ENCODE data around the gene NCAPH2.

The NCAPH2 gene

DNA sequence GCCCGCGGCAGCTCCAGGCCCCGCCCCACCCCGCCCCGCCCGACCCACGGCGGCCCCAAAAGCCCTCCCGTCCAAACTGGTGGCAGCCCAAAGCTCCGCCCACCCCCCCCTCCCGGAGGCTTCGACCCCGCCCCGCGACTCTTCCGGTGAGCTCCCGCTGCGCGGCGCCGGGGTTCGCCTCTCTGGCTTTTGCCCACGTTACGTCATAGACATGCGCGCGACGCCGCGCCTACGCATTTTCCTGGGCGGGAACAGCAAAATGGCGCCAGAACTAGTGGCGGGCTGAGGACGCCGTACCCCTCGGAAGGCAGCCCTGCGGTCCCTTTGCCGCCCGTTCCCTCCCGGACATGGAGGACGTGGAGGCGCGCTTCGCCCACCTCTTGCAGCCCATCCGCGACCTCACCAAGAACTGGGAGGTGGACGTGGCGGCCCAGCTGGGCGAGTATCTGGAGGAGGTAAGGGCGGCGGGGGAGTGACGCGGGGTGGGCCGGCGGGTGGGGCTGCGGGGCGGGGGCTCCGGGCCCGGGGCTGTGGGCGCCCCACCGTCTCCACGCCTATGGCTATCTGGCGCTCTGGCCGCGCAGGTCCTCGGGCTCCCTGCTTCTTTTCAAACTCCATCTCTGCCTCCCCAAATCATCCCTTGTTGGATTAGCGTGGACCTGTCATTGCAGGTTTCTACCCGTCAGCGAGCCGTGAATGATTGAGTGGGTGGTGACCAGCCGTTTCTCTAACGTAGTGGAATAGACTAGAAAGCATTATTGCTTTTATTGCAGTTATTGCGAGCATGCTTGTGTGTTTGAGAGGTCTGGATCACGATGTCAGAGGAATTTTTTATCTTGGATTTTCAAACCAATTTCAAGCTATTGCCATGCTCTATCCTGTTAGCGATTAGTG, at the start of gene NCAPH2:
TSS of gene NCAPH2 (plus strand) at position 234 of the 894 bp plus-strand sequence. CDS start at position 348, 114 bp downstream.
- DNase-seq (ENCODE audit: low read depth), result peak; percentile 97

DNA sequence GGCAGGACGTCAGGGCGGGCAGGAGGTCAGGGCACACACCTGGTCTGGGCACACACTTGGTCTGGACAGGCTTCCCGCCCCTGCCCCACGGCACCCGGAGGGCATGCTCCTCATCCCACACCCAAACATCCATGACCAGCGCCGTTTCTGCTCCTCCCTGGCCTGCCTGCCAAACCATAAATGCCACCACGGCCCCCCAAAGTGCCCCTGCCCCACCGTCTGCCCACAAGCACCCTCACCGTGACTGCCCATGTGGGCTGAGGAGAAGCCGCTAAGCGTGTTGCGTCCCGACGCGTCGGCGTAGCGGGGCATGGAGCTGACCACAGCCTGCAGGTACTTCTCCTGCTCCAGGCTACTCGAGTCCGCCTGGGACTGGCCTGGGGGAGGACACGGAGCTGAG, 49.0 kb upstream of the NCAPH2 start:
- no peak for DNase-seq (ENCODE audit: low read depth)

DNA sequence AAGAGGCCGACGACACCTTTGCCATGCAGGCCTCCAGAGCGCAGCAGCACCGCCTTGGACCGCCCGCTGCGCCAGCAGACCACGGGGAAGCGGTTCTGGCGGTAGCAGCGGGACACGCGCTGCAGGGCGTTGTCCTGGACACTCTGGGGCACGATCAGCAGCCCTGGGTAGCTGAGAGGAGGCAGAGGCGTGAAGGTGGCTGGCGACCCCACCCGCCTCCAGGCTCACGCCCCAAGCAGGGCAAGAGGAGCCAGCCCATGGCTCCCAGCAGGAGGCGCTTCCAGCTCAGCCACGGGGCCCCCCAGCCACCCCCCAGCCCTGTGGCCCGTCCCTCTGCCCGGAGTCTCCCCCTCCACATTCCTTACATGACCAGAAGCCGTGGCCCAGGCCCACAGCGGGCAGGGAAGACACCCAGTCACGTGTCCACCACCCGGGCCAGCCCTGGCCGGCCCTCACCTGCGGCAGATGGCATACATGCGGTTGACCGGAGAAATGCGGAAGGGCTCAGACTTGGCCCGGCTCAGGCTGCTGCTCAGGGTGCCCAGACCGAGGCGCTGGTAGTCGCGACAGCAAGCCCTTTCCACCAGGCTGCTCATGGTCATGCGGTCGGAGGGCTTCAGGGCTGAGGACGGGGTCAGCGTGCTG, 48.4 kb upstream of the NCAPH2 start:
- no peak for DNase-seq (ENCODE audit: low read depth)

DNA sequence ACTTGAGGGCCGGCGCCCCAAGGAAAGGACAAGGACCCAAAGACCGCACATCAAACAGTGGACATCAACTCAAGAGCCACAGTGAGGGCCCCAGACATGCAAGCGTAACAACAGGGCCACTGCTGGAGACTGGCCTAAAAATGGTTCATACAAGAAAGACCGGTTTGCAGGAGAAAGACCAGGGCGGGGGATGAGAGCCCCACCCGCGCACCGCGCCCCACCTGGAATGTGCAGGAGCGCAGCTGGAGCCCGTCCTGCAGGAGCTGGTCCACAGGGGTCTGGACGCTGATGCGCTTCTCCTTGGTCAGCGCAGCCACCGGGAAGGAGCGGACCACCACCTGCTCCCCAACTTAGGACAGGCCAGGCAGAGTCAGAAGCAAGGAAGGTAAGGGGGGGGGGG, 47.1 kb upstream of the NCAPH2 start:
- DNase-seq (ENCODE audit: low read depth), result no peak

DNA sequence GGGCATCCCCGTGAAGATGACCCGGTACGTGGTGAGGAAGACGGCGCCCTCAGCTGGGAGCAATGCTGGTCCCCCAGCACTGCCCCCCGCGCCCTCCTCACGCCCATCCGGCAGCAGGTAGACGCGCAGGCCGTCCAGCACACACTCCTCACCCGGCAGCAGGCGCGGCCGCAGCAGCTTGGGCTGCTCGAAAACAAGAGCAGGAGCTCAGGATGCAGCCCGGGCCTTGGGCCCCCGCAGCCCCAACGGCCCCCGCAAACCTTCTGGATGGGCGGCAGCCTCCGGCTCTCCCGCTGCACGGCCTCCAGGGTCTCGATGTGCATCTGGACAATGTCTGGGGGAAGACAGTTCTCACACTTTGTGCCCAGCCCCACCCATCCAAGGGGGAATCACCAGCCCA, 46.5 kb upstream of the NCAPH2 start:
- DNase-seq (ENCODE audit: low read depth), result no peak

DNA sequence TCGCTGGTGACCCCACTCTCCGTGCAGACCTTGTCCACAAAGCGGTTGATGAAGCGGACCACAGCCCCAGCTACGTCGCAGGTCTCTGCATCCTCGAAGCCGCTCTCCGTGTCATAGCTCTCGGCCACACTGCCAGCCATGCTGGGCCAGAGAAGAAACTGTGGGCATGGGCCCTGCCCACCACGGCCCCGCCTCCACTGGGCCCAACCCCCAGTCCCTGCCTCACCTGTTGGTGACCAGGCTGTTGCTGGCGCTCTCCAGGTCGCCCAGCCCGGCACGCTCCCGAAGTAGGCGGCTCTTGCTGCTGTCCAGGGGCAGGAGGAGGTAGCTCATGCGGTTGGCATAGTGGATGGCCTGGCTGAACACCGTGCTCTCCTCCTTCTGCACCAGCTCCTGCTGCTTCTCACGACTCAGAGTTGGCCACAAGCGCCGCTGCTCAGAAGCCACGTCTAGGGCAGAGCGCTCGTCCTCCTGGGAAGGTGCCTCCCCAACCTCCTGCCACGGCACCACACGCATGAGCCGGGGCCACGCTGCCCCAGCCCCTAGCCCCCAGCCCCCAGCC, 46.0 kb upstream of the NCAPH2 start:
- DNase-seq (ENCODE audit: low read depth), result no peak

DNA sequence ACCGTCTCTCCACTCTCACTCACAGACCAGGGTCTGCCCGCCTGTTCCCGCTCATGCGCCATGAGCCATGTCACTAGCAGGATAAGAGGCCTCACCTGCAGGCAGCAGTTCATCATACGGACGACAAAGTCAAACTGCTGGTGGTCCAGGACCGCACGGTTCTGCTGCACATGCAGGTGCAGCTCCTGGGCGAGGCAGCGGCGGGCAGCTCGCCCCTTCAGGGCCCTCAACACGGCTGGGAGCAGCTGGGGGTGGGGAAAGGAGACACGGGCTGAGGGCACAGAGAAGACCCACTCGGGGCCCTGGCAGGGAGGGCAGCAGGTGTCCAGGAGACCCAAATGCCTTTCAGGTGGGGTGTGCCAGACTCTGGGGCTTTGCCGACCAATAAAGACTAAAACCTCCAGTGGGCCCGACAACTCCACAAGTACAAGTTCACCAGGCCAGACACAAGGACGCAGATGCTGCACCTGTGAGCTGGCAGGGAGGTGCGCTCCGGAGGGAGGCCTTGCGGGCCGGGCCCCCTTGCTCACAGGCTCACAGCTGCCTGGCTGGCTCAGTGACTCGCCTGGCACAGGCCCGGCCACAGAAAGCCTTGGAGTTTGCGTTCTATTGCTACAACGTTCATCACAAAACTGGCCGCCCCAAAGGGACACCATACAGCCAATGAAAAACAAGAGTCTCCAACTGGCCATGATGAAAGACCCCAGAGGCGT, 44.7 kb upstream of the NCAPH2 start:
- DNase-seq (ENCODE audit: low read depth), result no peak

DNA sequence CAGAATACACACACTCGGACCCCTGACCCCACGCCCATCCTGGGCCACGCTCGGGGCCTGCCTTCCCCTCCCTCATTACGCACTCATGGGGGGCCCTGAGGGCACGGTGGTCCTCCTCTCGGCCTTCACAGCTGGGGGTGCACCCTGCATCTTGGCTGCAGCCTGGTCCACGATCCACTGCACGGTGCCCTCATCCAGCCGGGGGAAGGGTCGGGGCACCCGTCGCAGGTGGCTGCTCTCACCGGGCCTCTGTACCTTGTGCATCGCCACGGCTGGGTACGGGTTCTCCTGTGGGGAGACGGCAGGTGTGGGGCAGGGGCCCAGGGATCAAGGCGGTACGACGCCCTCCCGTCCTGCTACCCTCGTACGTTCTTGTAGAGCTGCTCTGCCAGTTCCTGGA, 43.6 kb upstream of the NCAPH2 start:
- no peak for DNase-seq (ENCODE audit: low read depth)

DNA sequence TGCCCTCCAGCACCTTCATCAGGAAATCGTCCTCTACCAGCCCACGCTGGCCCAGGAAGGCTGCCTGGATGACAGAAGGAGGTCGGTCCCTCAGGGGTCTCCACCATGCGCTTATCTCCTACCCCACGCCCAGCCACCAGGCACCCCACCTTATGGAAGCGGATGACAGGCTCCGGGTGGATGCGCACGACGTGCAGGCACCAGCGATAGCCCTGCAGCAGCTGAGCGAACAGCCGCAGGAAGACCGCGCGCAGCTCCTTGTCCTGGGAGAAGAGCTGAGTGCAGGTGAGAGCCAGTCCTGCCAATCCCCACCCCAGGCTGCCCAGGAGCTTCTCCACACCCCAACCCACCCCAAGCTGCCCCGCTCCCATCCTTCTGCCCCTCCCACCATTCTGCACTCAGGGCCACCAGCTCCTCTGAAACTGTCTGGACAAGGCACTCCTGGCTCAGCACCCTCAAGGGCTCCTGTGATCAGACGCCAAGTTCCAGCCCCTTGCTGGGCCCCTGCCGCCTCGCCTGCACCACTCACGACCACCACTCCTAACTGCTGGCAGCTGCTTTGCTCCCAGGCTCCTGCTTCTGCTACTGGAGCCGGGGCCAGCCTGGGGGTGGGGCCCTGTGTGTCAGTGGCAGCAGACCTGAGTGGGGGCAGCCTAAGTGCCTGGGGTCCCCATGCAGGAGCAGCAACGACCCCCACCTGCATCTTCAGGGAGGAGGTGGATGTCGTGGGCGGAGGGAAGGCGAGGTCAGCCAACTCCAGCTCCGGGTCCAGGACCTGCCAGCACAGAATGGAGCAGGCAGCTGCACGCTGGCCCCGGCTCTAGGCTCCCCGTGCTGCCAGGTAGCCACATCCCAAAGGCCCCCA, 42.7 kb upstream of the NCAPH2 start:
- no peak for DNase-seq (ENCODE audit: low read depth)

DNA sequence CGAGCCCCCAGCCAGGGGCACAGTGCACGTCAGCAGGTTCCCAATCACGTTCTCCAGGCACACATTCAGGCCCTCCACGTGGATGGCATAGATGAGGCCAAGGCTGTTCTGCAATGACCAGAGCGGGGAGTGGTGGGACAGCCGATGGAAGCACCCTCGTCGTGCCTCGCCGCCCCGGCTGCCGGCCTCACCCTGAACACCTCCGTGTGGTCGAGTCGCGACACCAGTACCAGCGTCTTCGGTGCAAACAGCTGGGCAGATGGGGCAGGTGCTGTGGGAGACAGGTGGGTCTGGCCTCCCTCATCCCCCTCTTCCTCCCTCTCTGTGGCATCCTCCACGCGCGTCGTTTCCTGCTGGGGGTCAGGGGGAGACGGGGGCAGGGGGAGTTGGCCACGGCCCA, 40.7 kb upstream of the NCAPH2 start:
- no peak for DNase-seq (ENCODE audit: low read depth)

DNA sequence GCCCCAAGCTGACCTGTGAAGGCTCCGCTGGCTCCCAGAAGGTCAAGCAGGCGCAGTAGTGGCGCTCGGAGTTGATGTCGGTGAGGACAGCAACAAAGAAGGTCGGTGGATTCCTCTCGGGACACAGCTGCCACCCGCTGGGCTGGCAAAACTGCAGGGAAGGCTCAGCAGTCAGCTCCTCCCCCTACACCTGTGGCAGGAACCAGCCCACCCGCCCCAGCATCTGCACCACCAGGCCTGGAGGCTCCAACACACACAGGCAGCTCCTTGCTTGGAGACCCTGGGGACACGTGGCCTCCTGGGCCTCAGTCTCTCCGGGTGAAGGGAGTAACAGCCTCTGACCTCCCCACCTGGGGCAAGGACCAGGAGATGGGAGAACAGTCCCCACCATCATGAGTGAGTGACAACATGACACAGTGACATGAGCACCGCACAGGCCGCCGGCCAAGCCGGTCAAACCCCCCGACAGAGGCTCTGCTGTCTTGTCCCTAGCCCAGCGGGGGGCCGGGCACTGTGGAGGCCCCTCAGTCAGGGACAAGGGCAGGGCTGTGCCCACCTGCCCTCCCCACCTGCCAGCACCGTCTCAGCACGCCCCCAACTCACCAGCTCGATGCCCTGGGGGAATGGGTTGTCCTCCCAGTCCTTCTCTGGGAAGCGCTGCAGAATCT, 40.1 kb upstream of the NCAPH2 start:
- DNase-seq (ENCODE audit: low read depth), result no peak

DNA sequence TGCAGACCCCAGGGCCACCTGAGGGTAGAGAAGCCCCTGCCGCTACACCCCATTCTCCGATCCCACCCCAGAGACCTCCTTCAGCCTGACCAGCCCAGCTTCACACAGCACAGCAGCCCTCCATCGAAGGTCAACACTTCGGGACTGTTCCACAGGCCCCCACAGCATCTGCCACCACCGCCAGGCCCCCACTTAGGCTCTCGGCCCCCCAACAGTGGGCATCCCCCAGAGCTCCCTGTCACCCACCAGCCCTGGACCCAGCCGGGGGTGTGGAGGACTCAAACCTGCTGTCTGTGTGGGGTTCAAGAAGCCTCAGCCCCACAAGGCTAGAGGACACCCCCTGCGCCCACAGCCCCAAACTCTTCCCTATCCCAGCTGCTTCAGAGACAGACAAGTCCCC, 39.4 kb upstream of the NCAPH2 start:
- no peak for DNase-seq (ENCODE audit: low read depth)

DNA sequence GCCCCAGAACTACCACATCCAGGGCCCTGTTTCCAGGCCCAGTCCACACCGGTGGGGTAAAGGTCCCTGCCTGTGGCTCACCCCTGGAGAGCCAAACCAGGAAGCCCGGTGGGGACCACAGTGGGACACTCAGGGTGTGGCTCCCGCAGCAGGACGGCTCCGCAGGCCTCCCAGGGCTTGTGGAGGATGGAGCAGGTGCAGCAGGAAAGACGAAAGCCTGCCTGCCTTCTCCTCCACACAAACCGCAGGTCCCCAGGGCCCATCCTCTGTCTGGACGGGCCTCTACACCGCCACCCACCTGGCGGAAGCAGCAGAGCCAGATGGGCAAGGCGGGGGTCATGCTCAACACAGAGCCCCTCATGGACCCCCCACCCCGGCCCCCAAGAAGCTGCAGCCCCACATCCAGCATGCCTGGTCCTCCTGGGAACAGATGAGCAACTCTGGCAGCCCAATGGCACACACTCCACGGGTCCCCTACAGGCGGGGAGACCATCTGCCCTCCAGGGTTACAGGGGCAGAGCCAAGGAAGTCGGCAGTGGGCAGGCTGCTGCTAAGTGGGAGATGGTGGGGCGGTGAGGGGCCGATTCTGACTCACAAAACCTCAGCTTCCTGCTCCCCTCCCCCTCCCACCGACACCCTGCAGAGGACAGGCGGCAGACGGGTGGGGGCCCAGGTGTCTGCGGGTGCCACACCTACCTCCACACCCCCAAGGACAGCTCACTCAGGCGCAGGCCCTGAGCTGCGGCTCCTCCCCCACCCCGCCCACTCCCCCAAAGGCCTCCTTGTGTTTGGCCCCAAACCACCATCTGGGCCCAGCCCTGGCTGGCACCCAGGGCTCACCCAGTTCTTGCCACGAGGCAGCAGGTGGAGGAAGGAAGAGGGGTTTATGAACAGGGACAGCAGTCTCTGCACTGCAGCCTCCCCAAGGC, 38.4 kb upstream of the NCAPH2 start:
- peak; percentile 95 for DNase-seq (ENCODE audit: low read depth)

DNA sequence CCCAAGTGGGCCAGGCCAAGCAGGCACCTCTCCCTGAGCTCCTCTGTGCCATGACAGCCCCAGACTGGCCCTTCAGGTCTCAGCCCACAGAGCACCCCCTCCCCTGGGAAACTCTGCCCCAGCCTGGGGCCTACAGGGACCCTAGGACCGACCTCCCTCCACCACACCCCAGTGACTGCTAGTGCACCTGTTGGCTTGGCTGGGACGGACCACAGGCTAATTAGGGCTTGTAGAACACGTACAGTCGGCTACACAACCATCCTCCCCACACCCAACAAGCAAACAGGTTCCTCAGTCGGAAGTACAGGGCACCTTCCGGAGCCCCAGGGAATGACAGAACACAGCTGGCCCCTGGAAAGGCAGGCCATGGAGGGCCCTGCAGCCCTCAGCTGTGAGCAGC, 37.5 kb upstream of the NCAPH2 start:
- DNase-seq (ENCODE audit: low read depth), result no peak

DNA sequence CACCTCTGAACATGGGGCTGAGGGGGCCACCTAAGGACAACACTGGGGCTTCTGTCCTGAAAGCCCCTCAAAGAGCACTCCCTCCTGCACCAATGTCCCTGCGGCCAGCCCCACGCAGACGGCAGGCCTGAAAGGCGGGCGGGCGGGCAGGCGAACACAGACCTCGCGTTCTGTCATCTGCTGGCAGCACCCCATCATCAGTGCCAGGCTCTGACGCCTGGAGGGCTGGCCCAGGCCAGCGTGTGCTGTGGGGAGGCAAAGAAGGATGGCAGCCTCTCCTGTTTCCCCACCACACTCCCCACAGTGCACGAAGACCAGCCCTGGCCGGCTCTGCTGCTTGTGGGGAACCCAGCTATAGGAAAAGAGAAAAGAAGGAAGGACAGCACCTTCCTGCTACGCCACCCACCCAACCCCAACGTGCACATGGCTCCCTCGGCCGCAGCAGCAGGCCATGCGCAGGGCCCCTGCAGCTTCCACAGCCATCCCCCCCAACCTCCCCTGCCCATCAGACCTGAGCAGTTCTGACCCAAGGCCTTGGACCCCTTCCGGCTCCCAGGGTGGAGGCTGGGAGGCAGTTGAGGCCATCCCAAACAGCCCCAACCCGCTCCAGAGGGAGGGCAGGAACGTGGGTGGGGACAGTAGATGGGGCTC, 36.7 kb upstream of the NCAPH2 start:
- no peak for DNase-seq (ENCODE audit: low read depth)

DNA sequence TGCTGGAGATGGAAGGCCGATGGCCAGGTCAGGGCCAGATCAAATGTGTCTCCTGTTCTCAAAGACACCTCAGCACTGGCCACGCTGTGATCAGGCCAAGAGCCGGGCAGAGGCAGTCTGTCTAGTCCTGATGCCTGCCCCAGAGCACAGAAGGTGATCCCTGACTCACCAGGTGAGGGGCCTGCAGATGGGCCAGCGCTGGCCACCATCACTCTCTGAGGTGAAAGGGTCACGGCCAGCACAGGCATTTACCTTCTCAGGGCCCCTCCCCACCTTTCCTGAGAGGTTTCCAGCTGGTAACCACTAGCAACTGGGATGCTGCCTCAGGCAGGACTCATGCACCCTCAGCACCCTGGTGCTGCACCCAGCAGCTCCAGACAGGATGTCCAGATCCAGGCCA, 36.1 kb upstream of the NCAPH2 start:
- DNase-seq (ENCODE audit: low read depth), result no peak

DNA sequence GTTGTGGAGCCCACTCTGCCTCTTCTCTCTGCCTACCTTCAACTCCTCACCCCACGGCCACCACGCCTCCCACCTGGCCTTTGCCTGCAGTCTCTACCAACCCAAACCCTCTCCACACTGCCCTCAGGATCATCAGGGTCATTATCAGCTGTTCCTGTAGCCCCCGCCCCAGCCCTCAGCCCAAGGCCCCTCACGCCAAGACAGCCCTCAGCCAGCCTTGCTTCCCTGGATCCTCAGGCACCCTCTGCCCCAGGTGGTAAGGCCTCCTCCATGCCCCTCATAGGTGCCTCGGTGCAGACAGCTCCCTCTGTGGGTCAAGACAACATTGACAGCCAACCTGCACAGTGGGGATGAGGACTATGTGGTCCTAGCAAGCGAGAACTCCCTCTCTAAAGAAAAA, 34.9 kb upstream of the NCAPH2 start:
- DNase-seq (ENCODE audit: low read depth), result no peak

DNA sequence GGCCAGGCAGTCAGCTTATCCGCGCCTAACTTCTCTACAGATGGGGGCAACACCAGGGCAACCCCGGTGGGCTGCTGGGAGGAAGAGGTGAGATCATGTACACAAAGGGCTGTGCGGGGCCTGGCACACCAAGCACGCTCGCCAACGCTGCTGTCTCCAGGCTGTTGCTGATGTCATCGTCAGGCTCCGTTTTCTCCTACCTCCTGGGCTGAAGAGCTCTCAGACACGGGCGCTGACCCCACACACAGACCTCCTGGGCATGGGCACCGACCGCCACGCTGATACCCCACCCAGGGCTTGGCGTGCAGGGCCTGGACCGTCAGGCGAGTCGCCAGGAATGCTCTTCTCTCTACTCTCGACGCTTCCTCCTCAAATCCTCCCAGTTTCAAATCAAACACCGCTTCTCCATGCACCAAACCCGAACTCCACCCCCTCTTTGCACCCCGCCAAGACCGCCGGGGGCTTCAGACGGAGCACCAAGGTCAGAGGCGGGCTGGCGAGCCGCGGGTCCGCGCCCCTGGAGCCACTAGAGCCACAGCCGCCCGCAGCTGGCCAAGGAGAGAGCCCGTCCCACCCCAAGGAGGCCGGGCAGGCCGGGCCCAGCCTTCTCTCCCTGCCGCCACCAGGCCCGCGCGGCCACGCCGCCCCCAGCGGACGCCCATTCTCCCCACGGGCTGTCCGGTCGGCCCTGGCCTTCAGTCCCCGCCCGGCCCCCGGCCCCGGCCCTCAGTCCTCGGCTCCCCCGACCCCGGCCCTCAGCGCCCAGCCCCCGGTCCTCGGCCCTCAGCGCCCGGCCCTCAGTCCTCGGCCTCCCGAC, 34.0 kb upstream of the NCAPH2 start:
- no peak for DNase-seq (ENCODE audit: low read depth)

Data from stimulated activated CD8-positive, alpha-beta memory T cell treated with anti-CD3 and anti-CD28 coated beads, Interleukin-12 subunit alpha, Interleukin-12 subunit beta, amount 100 ng/mL, for 1 hour (primary cell).